ENCODE measurements around the gene TSHZ1.
"Not testable (repeated sequence)": the region's sequence is repeated elsewhere in the genome, so short reads cannot be mapped to it uniquely, and the experiment has no call there.

The TSHZ1 gene

GRCh38 chr18:75317300-75317699 lies 106.7 kb downstream of the TSHZ1 start:
- no peak for DNase-seq

GRCh38 chr18:75317703-75318102 lies 107.1 kb downstream of the TSHZ1 start:
- DNase-seq, result no peak

GRCh38 chr18:75319905-75320304 lies 109.3 kb downstream of the TSHZ1 start:
- DNase-seq, result no peak

GRCh38 chr18:75320506-75320905 lies 109.9 kb downstream of the TSHZ1 start:
- no peak for DNase-seq

- DNase-seq, result no peak
Observed at GRCh38 chr18:75321431-75321830, 110.8 kb downstream of the TSHZ1 start.

- no peak for DNase-seq
Observed at GRCh38 chr18:75322206-75322605, 111.6 kb downstream of the TSHZ1 start.

- no peak for DNase-seq
Observed at GRCh38 chr18:75323821-75324585, 113.4 kb downstream of the TSHZ1 start.

- DNase-seq, result no peak
Observed at GRCh38 chr18:75324686-75325257, 114.2 kb downstream of the TSHZ1 start.

GRCh38 chr18:75329753-75330152 lies 119.2 kb downstream of the TSHZ1 start:
- DNase-seq, result not testable (repeated sequence)

GRCh38 chr18:75330308-75330707 lies 119.7 kb downstream of the TSHZ1 start:
- DNase-seq, result no peak

GRCh38 chr18:75334869-75335268 lies 124.3 kb downstream of the TSHZ1 start:
- DNase-seq, result no peak

- no peak for DNase-seq
Observed at GRCh38 chr18:75335511-75335910, 124.9 kb downstream of the TSHZ1 start.

- DNase-seq, result no peak
Observed at GRCh38 chr18:75336767-75337166, 126.2 kb downstream of the TSHZ1 start.

- no peak for DNase-seq
Observed at GRCh38 chr18:75337348-75337747, 126.8 kb downstream of the TSHZ1 start.

GRCh38 chr18:75338631-75339030 lies 128.0 kb downstream of the TSHZ1 start:
- no peak for DNase-seq
